ENCODE measurements around the gene MYO1B. TPM values are rescaled to one million over a fixed set of nuclear protein-coding genes. Genes with fewer than 3 reads are reported as not detected.

The MYO1B gene
- total RNA-seq, 1 experiment from 2014 or later: 37.8 TPM

DNA sequence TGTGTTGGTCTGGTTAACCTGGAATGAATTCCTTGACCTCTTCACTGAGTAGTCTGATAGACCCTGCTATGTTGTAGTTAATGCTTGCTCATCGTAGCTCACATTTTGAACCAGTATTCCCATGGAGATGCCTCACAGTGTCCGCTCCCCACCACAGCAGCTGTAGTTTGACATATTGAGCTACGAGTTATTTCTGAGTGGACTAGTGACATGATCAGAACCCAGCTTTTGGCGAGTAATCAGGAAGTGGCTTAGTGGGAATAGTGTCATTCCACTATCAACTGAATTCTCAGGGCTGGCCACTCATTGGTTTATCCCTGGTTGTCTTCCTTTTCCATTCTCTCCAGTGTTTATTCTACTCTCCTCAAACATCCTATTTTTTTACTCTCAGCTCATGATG is 102.7 kb downstream of the MYO1B start:
- no peak for DNase-seq (ENCODE audit: low spot score)
- POLR2A ChIA-PET (ENCODE audit: low non-redundant PET): no interaction called here
- Histone ChIP-seq H3K9me3 (ENCODE audit: low read depth, low read length, poor library complexity, severe bottlenecking) (no peaks in the 10 kb centered on the region), H3K36me3 (ENCODE audit: insufficient read depth, low read length, poor library complexity, severe bottlenecking) (no peaks in the 10 kb centered on the region), H3K4me1 (ENCODE audit: insufficient read depth, low read length, poor library complexity, severe bottlenecking) (peaks cover 28% of the 10 kb centered on the region), H3K4me3 (ENCODE audit: low read depth, low read length, poor library complexity, severe bottlenecking) (no peak overlapping the region), H3K27me3 (replicated peaks; ENCODE audit: insufficient read depth, low read depth, low read length, poor library complexity) (peaks cover 4% of the 10 kb centered on the region), H3K27ac (ENCODE audit: low read depth, low read length, poor library complexity, severe bottlenecking) (no peak overlapping the region)
- BruUV-seq (replicated peaks): no TSS peak
- TF ChIP-seq CTCF (conservative IDR thresholded peaks at IDR 0.05; ENCODE audit: low read depth, low read length): no peak
- TF ChIP-seq EZH2 (IDR thresholded peaks at IDR 0.05; ENCODE audit: borderline replicate concordance, low read depth, low read length, poor library complexity, severe bottlenecking): no peak
- CTCF ChIA-PET: no interaction called here
- intact Hi-C loops (cut with micrococcal nuclease; ENCODE audit: unreplicated experiment): no loop called here

GRCh38 chr2:191349990-191350389 is 104.8 kb downstream of the MYO1B start:
- H3K27ac ChIP-seq (ENCODE audit: low read depth, low read length, poor library complexity, severe bottlenecking): no peak overlapping the region
- H3K4me1 ChIP-seq (ENCODE audit: insufficient read depth, low read length, poor library complexity, severe bottlenecking): peaks cover 28% of the 10 kb centered on the region
- no peak overlapping the region for H3K4me3 ChIP-seq (ENCODE audit: low read depth, low read length, poor library complexity, severe bottlenecking)
- DNase-seq (ENCODE audit: low spot score): no peak
- intact Hi-C loops (cut with micrococcal nuclease; ENCODE audit: unreplicated experiment): no loop called here
- H3K9me3 ChIP-seq (ENCODE audit: low read depth, low read length, poor library complexity, severe bottlenecking): peaks cover under 1% of the 10 kb centered on the region
- BruUV-seq (replicated peaks): no TSS peak
- no peaks in the 10 kb centered on the region for H3K36me3 ChIP-seq (ENCODE audit: insufficient read depth, low read length, poor library complexity, severe bottlenecking)
- ChIA-PET CTCF (no interaction called here), POLR2A (ENCODE audit: low non-redundant PET) (no interaction called here)
- no peak; the same call in 1 of the 2 replicates for TF ChIP-seq CTCF (conservative IDR thresholded peaks at IDR 0.05; ENCODE audit: low read depth, low read length)
- TF ChIP-seq EZH2 (IDR thresholded peaks at IDR 0.05; ENCODE audit: borderline replicate concordance, low read depth, low read length, poor library complexity, severe bottlenecking): no peak
- H3K27me3 ChIP-seq (replicated peaks; ENCODE audit: insufficient read depth, low read depth, low read length, poor library complexity): peaks cover 4% of the 10 kb centered on the region

- POLR2A ChIA-PET (ENCODE audit: low non-redundant PET): no interaction called here
- peaks cover 2% of the 10 kb centered on the region for H3K27me3 ChIP-seq (replicated peaks; ENCODE audit: insufficient read depth, low read depth, low read length, poor library complexity)
- H3K4me1 ChIP-seq (ENCODE audit: insufficient read depth, low read length, poor library complexity, severe bottlenecking): peaks cover 28% of the 10 kb centered on the region
- BruUV-seq (replicated peaks): no TSS peak
- H3K4me3 ChIP-seq (ENCODE audit: low read depth, low read length, poor library complexity, severe bottlenecking): no peak overlapping the region
- intact Hi-C loops (cut with micrococcal nuclease; ENCODE audit: unreplicated experiment): no loop called here
- H3K36me3 ChIP-seq (ENCODE audit: insufficient read depth, low read length, poor library complexity, severe bottlenecking): no peaks in the 10 kb centered on the region
- CTCF ChIA-PET: no interaction called here
- no peak for DNase-seq (ENCODE audit: low spot score)
- TF ChIP-seq CTCF (conservative IDR thresholded peaks at IDR 0.05; ENCODE audit: low read depth, low read length) (no peak), EZH2 (IDR thresholded peaks at IDR 0.05; ENCODE audit: borderline replicate concordance, low read depth, low read length, poor library complexity, severe bottlenecking) (no peak)
- H3K9me3 ChIP-seq (ENCODE audit: low read depth, low read length, poor library complexity, severe bottlenecking): peaks cover 3% of the 10 kb centered on the region
- H3K27ac ChIP-seq (ENCODE audit: low read depth, low read length, poor library complexity, severe bottlenecking): no peak overlapping the region
Measured at GRCh38 chr2:191350826-191351225, 105.6 kb downstream of the MYO1B start.

All from A673 (cell line).